ENCODE measurements around the gene CCT6B.

DNA sequence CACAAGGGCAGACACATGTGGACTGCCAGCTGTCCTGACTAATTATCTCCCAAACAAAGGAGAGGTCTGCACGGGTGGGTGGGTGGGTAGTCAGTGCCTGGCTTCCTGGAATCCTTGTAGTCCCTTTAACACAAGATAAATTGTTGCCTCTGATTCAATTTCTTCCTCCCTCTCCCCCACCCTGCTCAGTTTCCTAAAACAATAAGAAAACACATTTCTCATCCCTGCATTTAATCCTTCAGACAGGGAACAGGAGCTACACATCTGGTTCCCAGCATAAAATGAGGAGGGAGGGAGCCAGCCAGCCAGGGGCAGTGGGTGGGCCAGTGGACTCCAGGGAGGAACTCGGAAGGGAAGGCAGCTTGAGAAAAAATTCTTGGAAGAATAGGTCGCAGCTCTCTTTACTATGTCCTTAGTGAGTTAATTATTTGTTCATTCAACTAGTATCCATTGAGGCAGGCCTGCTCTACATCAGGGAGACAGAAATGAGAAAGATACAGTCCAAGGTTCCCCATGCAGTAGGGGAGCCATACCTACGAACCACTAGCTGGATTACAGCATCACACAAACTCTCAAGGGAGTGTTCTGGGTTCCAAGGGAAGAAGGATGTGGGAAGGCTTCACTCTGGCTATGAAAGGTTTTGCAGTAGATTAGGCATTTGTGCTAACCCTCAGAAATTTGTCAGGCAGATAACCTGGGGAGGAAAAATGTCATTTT lies 58.3 kb downstream of the CCT6B start:
- TF ChIP-seq POLR2A (IDR thresholded peaks at IDR 0.05; ENCODE audit: low read depth) = no peak
- TF ChIP-seq, protein P1, sequence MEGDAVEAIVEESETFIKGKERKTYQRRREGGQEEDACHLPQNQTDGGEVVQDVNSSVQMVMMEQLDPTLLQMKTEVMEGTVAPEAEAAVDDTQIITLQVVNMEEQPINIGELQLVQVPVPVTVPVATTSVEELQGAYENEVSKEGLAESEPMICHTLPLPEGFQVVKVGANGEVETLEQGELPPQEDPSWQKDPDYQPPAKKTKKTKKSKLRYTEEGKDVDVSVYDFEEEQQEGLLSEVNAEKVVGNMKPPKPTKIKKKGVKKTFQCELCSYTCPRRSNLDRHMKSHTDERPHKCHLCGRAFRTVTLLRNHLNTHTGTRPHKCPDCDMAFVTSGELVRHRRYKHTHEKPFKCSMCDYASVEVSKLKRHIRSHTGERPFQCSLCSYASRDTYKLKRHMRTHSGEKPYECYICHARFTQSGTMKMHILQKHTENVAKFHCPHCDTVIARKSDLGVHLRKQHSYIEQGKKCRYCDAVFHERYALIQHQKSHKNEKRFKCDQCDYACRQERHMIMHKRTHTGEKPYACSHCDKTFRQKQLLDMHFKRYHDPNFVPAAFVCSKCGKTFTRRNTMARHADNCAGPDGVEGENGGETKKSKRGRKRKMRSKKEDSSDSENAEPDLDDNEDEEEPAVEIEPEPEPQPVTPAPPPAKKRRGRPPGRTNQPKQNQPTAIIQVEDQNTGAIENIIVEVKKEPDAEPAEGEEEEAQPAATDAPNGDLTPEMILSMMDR (IDR thresholded peaks at IDR 0.05) = no peak

Data from esophagus muscularis mucosa (tissue), 3 donors.